SK-N-SH (cell line): ENCODE data around the gene TMEM107. TPM values are rescaled to one million over a fixed set of nuclear protein-coding genes. Genes with fewer than 3 reads are reported as not detected.

Source experiments
- CTCF ChIA-PET: fragments of 300-600, 350-600 bp; formaldehyde crosslinking; extraction: SDS; loops from one replicate; lab custom pipeline; 2021; lab: Yijun Ruan, JAX
- POLR2A ChIA-PET: fragments of 350-600 bp; sonication (Branson Sonifier 250); formaldehyde crosslinking; extraction: SDS; loops from one replicate; lab custom pipeline; 2020; ENCODE audit warnings: antibody characterized with exemption, inconsistent platforms; lab: Yijun Ruan, JAX
- DNase-seq: peaks from one replicate; pipeline ENCODE4 v3.0.0; 2012
- H2AFZ ChIP-seq: fragments of 200-600 bp; sonication (generic); 2 replicates; pipeline ENCODE4 v1.8.1; 2016; ENCODE audit warnings: antibody characterized with exemption, mild to moderate bottlenecking, low read depth
- H3F3A ChIP-seq: fragments of 200-600 bp; sonication (generic); replicated peaks from 2 replicates; pipeline ENCODE3; 2016; ENCODE audit warnings: antibody characterized with exemption, mild to moderate bottlenecking; ENCODE audit not compliant: insufficient read depth
- H3K27ac ChIP-seq, 2 experiments: fragments of 200-500 bp in 1 of 2; fragments of 200-600 bp in 1 of 2; sonication (Bioruptor generic) in 1 of 2; sonication (generic), shearing (Covaris generic) in 1 of 2; 2 replicates each; pipeline versions ENCODE4 v1.5.1 to v1.6.1; 2014 to 2016; ENCODE audit warnings: low read depth in 2 of 2, inconsistent platforms in 1 of 2, low read length in 1 of 2, mild to moderate bottlenecking in 1 of 2, mixed read lengths in 1 of 2
- H3K27me3 ChIP-seq: fragments of 200-600 bp; sonication (generic), shearing (Covaris generic); 2 replicates; pipeline ENCODE4 v1.6.1; 2016; ENCODE audit warnings: mixed run types; ENCODE audit not compliant: insufficient read depth
- H3K36me3 ChIP-seq, 2 experiments: fragments of 200-500 bp in 1 of 2; fragments of 200-600 bp in 1 of 2; sonication (Bioruptor generic) in 1 of 2; sonication (generic) in 1 of 2; replicated peaks in 1 of 2; 2 replicates each; pipeline versions ENCODE3 to v1.5.1; 2014 to 2016; ENCODE audit warnings: low read length in 1 of 2, mild to moderate bottlenecking in 1 of 2; ENCODE audit not compliant: insufficient read depth in 2 of 2, control insufficient read depth in 1 of 2
- H3K4me1 ChIP-seq, 2 experiments: fragments of 200-500 bp in 1 of 2; fragments of 200-600 bp in 1 of 2; sonication (Bioruptor generic) in 1 of 2; sonication (generic), shearing (Covaris generic) in 1 of 2; 2 replicates each; pipeline versions ENCODE4 v1.5.1 to v1.6.1; 2014 to 2016; ENCODE audit warnings: low read depth in 1 of 2, low read length in 1 of 2, mixed run types in 1 of 2; ENCODE audit not compliant: insufficient read depth in 2 of 2, control insufficient read depth in 1 of 2
- H3K4me2 ChIP-seq: fragments of 200-600 bp; sonication (generic), shearing (Covaris generic); 2 replicates; pipeline ENCODE4 v1.6.1; 2017; ENCODE audit warnings: mixed run types
- H3K4me3 ChIP-seq, 2 experiments: fragments of 200-500 bp in 1 of 2; fragments of 200-600 bp in 1 of 2; sonication (Bioruptor generic) in 1 of 2; sonication (generic), shearing (Covaris generic) in 1 of 2; 2 replicates each; pipeline versions ENCODE4 v1.5.1 to v1.8.1; 2014 to 2016; ENCODE audit warnings: low read depth in 2 of 2, inconsistent platforms in 1 of 2, low read length in 1 of 2, mild to moderate bottlenecking in 1 of 2, mixed read lengths in 1 of 2, moderate library complexity in 1 of 2
- H3K79me2 ChIP-seq: fragments of 200-600 bp; sonication (generic); 2 replicates; pipeline ENCODE4 v1.8.1; 2017; ENCODE audit warnings: mild to moderate bottlenecking; ENCODE audit not compliant: insufficient read depth
- H3K9ac ChIP-seq: fragments of 200-600 bp; sonication (generic); 2 replicates; pipeline ENCODE4 v1.6.1; 2017; ENCODE audit warnings: mixed run types
- H3K9me2 ChIP-seq: fragments of 200-600 bp; sonication (generic); 2 replicates; pipeline ENCODE4 v1.6.1; 2017; ENCODE audit warnings: mixed run types
- H3K9me3 ChIP-seq: fragments of 200-600 bp; sonication (generic); 2 replicates; pipeline ENCODE4 v1.6.1; 2017; ENCODE audit warnings: mixed run types, mild to moderate bottlenecking, moderate library complexity
- H4K20me1 ChIP-seq: fragments of 200-600 bp; sonication (generic); 2 replicates; pipeline ENCODE4 v1.6.1; 2017; ENCODE audit warnings: mild to moderate bottlenecking, mixed run types; ENCODE audit not compliant: insufficient read depth
- CTCF ChIP-seq: fragments of 200-600 bp; sonication (generic); IDR thresholded peaks from 2 replicates; pipeline ENCODE4 v1.6.1; 2017; ENCODE audit warnings: antibody characterized with exemption, mild to moderate bottlenecking, moderate library complexity
- ELF1 ChIP-seq: IDR thresholded peaks from 2 replicates; pipeline ENCODE4 v1.4.0; 2012
- EP300 ChIP-seq, 2 experiments: IDR thresholded peaks; 2 replicates each; pipeline versions ENCODE4 v1.4.0 to v1.6.1; 2012; ENCODE audit warnings: borderline replicate concordance in 1 of 2, low read depth in 1 of 2, low read length in 1 of 2
- EZH2phosphoT487 ChIP-seq: fragments of 200-600 bp; sonication (generic); IDR thresholded peaks from 2 replicates; pipeline ENCODE4 v1.6.1; 2017; ENCODE audit warnings: low read depth, mixed run types, mild to moderate bottlenecking, antibody characterized with exemption, moderate library complexity, borderline replicate concordance
- FOSL2 ChIP-seq: IDR thresholded peaks from 2 replicates; pipeline ENCODE4 v1.4.0; 2012; ENCODE audit warnings: low read depth, mild to moderate bottlenecking, moderate library complexity, borderline replicate concordance
- FOXJ3 ChIP-seq: sonication (generic); formaldehyde crosslinking; IDR thresholded peaks from 2 replicates; pipeline ENCODE4 v1.5.1; 2020; ENCODE audit warnings: mild to moderate bottlenecking, missing genetic modification reagents
- FOXM1 ChIP-seq: IDR thresholded peaks from 2 replicates; pipeline ENCODE4 v1.4.0; 2012; ENCODE audit warnings: low read depth, mild to moderate bottlenecking
- GATA2 ChIP-seq: sonication (generic); formaldehyde crosslinking; IDR thresholded peaks from 2 replicates; pipeline ENCODE4 v1.5.0; 2020; ENCODE audit warnings: mild to moderate bottlenecking, missing genetic modification reagents
- JUND ChIP-seq: IDR thresholded peaks from 2 replicates; pipeline ENCODE4 v1.4.0; 2012
- MXI1 ChIP-seq: IDR thresholded peaks from 2 replicates; pipeline ENCODE4 v1.6.1; 2012; ENCODE audit warnings: mild to moderate bottlenecking, low read depth, low read length, improper control_type of control experiment
- NFIC ChIP-seq: IDR thresholded peaks from 2 replicates; pipeline ENCODE4 v1.4.0; 2012; ENCODE audit warnings: borderline replicate concordance
- NRF1 ChIP-seq: IDR thresholded peaks from 2 replicates; pipeline ENCODE4 v1.6.1; 2012; ENCODE audit warnings: low read depth, mild to moderate bottlenecking, low read length
- POLR2AphosphoS5 ChIP-seq: IDR thresholded peaks from 2 replicates; pipeline ENCODE4 v1.6.1; 2012; ENCODE audit warnings: low read depth, low read length
- SIN3A ChIP-seq: IDR thresholded peaks from 2 replicates; pipeline ENCODE4 v1.6.1; 2012; ENCODE audit warnings: low read depth, mild to moderate bottlenecking, low read length, moderate library complexity, borderline replicate concordance
- SMC3 ChIP-seq: IDR thresholded peaks from 2 replicates; pipeline ENCODE4 v1.6.1; 2012; ENCODE audit warnings: low read depth, low read length, improper control_type of control experiment
- TCF12 ChIP-seq: IDR thresholded peaks from 2 replicates; pipeline ENCODE4 v1.4.0; 2012
- WGBS: methylation state at CpG from one replicate; pipeline ENCODE4 v1.1.6; 2017; ENCODE audit warnings: low lambda C conversion rate; 5-methylcytosine and 5-hydroxymethylcytosine counted together
- polyA plus RNA-seq, 3 experiments: library from polyadenylated mRNA; depleted of rRNA; stranded (reverse); fragments of >200 nt; gene quantifications; 2 replicates each; pipeline ENCODE4 v1.2.3, GENCODE V29; 2012
- TF ChIP-seq, protein P1 (sequence below): IDR thresholded peaks from 2 replicates; pipeline ENCODE4; 2012
- TF ChIP-seq, protein P2 (sequence below): IDR thresholded peaks from 2 replicates; pipeline ENCODE4 v1.6.1; 2012; ENCODE audit warnings: mild to moderate bottlenecking, low read depth, low read length, moderate library complexity
- TF ChIP-seq, protein P3 (sequence below): IDR thresholded peaks from 2 replicates; pipeline ENCODE4 v1.4.0; 2012; ENCODE audit warnings: low read depth, borderline replicate concordance

TMEM107 gene
- polyA plus RNA-seq, 1 of the 3 experiments (the other 2 are of a cell fraction): 18.6 TPM

DNA sequence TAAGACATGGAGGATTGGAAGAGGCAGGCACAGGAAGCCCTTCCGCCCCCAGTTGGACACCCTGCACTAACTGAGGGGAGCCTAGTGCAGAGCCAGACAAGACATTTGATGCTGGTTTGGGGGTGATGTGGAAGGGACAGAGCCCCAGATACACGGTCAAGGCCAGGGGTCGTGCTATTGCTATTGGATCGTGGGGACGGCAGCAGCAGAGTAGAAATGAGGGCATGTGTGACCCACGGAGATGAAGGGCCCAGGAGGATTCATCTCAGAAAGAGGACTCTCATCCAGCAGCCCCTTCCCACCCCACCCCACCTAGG lies 11.4 kb downstream of the TMEM107 start:
- no peaks in the 10 kb centered on the region for H4K20me1 ChIP-seq
- TF ChIP-seq ELF1 (no peak), NFIC (no peak), POLR2AphosphoS5 (no peak), GATA2 (CRISPR knock-in tag) (no peak), FOXM1 (no peak), JUND (no peak), TCF12 (no peak), EP300 (IDR thresholded peaks at IDR 0.05; ENCODE audit: borderline replicate concordance in 1 of 2, low read depth in 1 of 2, low read length in 1 of 2) (no peak), FOSL2 (no peak)
- TF ChIP-seq, protein P1, sequence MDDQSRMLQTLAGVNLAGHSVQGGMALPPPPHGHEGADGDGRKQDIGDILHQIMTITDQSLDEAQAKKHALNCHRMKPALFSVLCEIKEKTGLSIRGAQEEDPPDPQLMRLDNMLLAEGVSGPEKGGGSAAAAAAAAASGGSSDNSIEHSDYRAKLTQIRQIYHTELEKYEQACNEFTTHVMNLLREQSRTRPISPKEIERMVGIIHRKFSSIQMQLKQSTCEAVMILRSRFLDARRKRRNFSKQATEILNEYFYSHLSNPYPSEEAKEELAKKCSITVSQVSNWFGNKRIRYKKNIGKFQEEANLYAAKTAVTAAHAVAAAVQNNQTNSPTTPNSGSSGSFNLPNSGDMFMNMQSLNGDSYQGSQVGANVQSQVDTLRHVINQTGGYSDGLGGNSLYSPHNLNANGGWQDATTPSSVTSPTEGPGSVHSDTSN: no peak
- TF ChIP-seq, protein P2, sequence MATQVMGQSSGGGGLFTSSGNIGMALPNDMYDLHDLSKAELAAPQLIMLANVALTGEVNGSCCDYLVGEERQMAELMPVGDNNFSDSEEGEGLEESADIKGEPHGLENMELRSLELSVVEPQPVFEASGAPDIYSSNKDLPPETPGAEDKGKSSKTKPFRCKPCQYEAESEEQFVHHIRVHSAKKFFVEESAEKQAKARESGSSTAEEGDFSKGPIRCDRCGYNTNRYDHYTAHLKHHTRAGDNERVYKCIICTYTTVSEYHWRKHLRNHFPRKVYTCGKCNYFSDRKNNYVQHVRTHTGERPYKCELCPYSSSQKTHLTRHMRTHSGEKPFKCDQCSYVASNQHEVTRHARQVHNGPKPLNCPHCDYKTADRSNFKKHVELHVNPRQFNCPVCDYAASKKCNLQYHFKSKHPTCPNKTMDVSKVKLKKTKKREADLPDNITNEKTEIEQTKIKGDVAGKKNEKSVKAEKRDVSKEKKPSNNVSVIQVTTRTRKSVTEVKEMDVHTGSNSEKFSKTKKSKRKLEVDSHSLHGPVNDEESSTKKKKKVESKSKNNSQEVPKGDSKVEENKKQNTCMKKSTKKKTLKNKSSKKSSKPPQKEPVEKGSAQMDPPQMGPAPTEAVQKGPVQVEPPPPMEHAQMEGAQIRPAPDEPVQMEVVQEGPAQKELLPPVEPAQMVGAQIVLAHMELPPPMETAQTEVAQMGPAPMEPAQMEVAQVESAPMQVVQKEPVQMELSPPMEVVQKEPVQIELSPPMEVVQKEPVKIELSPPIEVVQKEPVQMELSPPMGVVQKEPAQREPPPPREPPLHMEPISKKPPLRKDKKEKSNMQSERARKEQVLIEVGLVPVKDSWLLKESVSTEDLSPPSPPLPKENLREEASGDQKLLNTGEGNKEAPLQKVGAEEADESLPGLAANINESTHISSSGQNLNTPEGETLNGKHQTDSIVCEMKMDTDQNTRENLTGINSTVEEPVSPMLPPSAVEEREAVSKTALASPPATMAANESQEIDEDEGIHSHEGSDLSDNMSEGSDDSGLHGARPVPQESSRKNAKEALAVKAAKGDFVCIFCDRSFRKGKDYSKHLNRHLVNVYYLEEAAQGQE: no peak
- TF ChIP-seq, all 33 proteins: peak for 0
- Histone ChIP-seq H3K9me3 (no peaks in the 10 kb centered on the region), H3K79me2 (peaks cover 30% of the 10 kb centered on the region), H3K4me1 (peaks cover 25 to 27% of the 10 kb centered on the region in 2 experiments; a peak in 3 of 4 replicates), H3K27me3 (no peaks in the 10 kb centered on the region), H3K9ac (peak overlapping the region; percentile 100; the same call in 1 of the 2 replicates), H3F3A (peaks cover 42% of the 10 kb centered on the region), H3K36me3 (peaks cover 5 to 14% of the 10 kb centered on the region in 2 experiments), H3K4me3 (no peak overlapping the region), H3K9me2 (no peaks in the 10 kb centered on the region), H2AFZ (peak overlapping the region; percentile 98; the same call in 1 of the 2 replicates), H3K27ac (peak overlapping the region in 1 of 2 experiments; percentile 79; a peak in 2 of 4 replicates), H3K4me2 (no peak overlapping the region)
- no peak for DNase-seq
- WGBS: 95% methylated on average over 6 of the region's 6 CpGs
- POLR2A ChIA-PET: interaction anchor here (0.8 to 1.8 kb wide), 2 partner anchors 9 to 581 kb away, joined by 3 to 36 read pairs; partner anchors contain the start of gene MPDU1
- CTCF ChIA-PET: interaction anchor here (0.7 to 1.4 kb wide), 2 partner anchors 43 to 320 kb away, joined by 3 to 7 read pairs; no protein-coding TSS in a partner anchor

DNA sequence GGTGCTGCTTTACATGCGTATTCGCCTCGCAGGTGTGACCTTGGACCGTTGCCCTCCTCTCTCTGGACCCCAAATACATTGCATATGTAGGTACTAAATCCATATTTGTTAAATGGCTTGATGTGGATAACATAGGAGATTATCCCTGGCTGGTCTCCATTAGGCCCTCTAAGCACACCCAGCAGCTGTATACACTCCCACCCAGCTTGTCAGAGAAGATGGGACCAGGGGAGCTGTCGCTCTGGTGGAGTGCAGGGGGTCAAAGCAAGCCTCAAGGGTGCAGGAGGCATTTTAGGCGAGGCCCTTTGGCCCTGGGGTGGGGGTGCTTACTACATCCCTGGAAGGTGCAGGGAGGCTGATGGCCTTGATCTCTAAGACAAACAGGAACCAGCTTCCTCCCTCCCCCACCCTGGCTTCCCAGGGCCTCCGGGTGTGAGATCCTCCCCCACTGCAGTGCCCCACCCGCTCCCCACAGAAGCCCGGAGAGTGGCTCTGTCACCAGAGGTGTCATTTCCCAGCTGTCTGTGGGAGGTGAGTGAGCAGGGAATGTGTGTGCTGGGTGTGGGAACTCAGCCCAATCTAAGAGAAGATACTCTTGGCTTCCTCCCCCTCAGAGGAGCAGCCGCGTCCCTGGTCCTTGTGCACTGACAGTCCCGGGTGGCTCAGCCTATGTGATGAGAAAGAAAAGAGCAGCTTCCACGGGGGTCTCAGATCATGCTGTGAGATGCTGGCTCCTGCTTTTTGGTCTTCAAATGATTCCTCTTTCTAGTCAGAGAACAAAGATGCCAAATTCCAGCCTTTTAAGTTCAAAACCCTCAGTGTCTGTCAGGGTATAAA lies 12.0 kb downstream of the TMEM107 start:
- no peaks in the 10 kb centered on the region for H4K20me1 ChIP-seq
- H3F3A ChIP-seq: peaks cover 38% of the 10 kb centered on the region
- peak overlapping the region; percentile 100 for H3K9ac ChIP-seq
- no peak overlapping the region for H3K4me3 ChIP-seq
- DNase-seq: no peak
- H3K36me3 ChIP-seq: peaks cover 5 to 19% of the 10 kb centered on the region in 2 experiments
- peak overlapping the region; percentile 98; the same call in 1 of the 2 replicates for H2AFZ ChIP-seq
- H3K9me3 ChIP-seq: no peaks in the 10 kb centered on the region
- 60% methylated on average over 13 of the region's 13 CpGs for WGBS
- ChIA-PET CTCF (interaction anchor here (0.6 to 2.1 kb wide), 5 partner anchors 9 to 319 kb away, joined by 3 to 7 read pairs (median 5); no protein-coding TSS in a partner anchor), POLR2A (interaction anchor here (0.8 to 1.8 kb wide), 4 partner anchors 9 to 580 kb away, joined by 3 to 36 read pairs (median 4); partner anchors contain the start of gene MPDU1)
- TF ChIP-seq FOSL2 (no peak), EZH2phosphoT487 (no peak), SIN3A (no peak), FOXJ3 (CRISPR knock-in tag) (no peak), NRF1 (no peak), MXI1 (no peak), CTCF (no peak), JUND (no peak), SMC3 (no peak)
- TF ChIP-seq, protein P3, sequence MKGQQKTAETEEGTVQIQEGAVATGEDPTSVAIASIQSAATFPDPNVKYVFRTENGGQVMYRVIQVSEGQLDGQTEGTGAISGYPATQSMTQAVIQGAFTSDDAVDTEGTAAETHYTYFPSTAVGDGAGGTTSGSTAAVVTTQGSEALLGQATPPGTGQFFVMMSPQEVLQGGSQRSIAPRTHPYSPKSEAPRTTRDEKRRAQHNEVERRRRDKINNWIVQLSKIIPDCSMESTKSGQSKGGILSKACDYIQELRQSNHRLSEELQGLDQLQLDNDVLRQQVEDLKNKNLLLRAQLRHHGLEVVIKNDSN: no peak
- H3K4me2 ChIP-seq: peak overlapping the region; percentile 77; the same call in 1 of the 2 replicates
- peaks cover 25 to 27% of the 10 kb centered on the region in 2 experiments; a peak in 3 of 4 replicates for H3K4me1 ChIP-seq
- H3K27ac ChIP-seq: peak overlapping the region; percentile 66 to 79
- H3K27me3 ChIP-seq: no peaks in the 10 kb centered on the region
- H3K9me2 ChIP-seq: no peaks in the 10 kb centered on the region
- peaks cover 35% of the 10 kb centered on the region for H3K79me2 ChIP-seq
